Activated effector memory CD4-positive, alpha-beta T cell treated with anti-CD3 and anti-CD28 coated beads, Interleukin-2, amount 50 U/mL, for 16 hours (primary cell): ENCODE measurements around the gene SRGAP3.
A peak's percentile ranks its signal among the peaks of the same experiment; 100 is the strongest.

ENCODE experiments used
- DNase-seq: peaks from one replicate; pipeline ENCODE4 v3.0.0-alpha.2; 2020

The SRGAP3 gene

DNA sequence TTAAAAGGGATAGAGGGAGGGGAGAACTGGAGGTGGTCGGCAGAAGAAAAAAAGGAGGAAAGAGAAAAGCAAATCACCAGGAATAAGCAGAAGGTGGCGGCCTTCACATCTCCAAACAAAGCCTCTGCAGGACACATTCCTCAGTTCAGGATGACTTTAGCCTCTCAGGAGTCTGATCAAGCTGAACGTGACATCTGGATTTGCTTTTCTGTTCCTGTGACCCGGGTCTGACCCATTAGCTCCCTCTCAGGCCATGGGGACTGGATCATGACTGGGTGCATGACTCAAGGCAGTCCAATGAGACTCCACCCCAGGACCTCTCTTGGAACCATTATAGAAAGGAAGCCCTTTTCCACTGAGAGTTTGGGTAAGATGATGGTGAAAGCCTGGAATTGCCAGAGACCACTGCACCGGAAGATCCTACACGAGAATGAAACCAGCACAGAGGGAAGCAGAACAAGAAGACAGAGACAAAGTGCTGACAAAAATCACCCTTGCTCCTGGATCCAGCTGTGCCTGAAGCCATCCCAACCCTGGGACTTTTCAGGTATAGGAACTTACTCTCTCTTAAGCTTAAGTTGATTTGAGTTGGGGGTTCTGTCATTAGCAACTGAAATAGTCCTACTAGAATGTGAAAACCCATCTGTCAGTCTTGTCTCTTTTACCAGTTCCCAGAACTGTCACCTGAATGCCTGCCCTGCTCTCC lies 240.7 kb downstream of the SRGAP3 start:
- DNase-seq = no peak

DNA sequence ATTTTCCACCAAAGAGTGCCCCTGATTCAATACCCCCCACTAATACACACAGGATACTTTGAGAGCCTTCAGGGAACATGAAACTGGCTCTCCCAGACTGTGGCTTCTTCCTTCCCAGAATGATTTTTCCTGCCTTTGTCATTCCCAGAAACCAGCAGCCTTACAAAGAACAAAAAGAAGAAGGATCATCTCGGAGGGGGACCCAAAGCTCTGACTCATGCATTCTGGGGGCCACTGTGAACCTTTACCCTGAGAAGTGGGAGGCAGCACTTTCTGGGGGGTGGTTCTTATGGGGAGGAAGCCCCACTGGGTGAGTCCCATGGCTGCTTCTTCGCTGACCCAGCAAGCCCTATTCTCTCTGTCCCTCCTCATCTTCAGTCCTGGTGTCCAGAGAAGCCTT lies 241.5 kb downstream of the SRGAP3 start:
- no peak for DNase-seq

DNA sequence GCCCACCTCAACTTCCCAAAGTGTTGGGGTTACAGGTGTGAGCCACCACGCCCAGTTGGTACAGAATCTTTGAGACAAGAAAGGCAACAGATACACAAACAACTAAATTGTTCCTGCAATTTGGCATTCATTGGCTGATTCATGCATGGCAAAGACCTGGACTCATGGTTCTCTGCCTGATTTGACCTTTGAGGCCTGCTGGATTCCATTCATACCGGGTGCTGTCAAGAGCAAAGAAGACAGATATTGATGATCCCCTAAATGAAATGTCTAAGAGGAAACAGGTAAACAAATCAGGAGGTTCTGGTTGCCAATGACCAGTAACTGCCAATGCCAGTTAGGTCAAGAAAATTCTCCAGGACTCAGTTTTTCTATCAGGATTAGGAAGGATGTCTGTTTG lies 242.2 kb downstream of the SRGAP3 start:
- DNase-seq = no peak

GRCh38 chr3:9000041-9000440 lies 249.4 kb downstream of the SRGAP3 start:
- DNase-seq = no peak

DNA sequence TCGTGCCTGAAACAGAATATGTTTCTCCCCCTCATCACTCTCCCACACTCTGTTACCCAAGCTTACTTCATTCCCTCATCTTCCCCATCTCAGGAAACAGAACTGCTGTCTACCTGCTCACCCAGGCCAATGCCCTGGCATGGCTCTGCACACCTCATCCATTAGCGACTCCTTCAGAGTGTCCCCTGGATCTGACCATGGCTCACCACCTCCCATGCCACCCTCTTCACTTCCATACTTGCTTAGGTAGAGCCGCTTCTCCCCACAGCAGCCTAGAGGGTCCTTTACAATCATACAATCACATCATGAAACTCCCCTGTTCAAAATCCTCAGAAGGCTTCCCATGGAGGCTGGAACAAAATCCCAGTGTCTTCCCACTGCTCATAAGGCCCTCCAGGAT lies 252.3 kb downstream of the SRGAP3 start:
- DNase-seq = no peak

DNA sequence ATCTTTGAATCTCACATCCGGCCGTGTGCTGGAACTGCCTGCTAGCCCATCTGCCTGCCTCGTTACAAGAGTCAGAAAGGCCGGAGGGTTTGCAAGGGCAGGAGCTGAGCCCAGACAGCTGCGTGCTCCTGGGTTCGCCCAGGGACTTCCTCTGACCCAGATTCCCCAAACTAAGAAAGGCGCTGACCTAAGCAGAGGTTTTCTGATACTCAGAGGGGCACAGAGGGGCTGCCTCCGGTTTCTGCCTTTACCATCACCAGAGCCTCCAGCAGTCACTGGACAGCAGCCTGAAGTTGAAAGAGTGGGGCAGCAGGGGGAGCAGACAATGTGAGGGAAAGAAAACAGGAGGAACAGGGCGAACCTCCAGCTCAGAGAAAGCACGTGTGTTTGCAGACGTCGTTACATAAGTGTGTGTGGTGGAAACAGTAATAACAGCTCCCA lies 252.7 kb downstream of the SRGAP3 start:
- DNase-seq = no peak

- no peak for DNase-seq
Measured at GRCh38 chr3:8996216-8996615, 253.2 kb downstream of the SRGAP3 start.

DNA sequence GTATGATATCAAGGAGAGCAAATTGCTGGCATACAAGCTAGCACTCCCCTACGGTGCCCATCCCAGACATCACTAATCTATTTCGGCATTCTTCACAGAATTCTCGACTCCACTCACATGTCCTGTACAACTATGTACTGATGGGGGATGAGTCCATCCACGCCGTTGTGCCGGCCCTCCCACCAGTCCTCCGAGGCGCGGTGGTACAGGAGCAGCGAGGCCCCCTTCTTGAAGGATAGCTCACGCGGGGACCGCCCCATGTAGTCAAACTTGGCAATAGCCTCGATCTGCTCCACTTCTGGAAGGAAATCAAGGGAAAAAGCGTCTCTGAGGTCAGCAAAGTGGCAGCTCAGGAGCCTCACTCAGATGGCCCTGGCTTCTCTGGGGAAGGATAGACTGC lies 255.2 kb downstream of the SRGAP3 start:
- no peak for DNase-seq

DNA sequence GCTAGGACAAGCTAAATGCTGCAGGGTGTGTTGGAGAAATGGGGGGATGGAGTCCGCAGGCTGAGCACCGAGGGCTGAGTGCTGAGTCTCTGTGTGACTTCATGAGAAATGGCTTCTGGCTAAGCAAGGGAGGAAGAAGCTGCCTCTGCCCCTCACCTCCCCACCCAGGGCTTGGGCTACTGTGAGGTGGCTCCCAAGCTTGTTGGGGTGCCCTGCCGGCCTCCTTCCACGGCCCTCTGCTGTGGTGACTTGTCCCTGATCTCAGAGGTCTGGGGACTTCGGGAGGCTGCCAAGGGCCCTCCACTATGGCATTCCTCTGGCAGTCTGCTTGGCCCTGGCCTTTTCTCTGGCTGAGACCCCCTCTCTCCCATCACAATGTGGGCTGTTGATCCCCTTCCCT lies 256.1 kb downstream of the SRGAP3 start:
- DNase-seq = no peak

- DNase-seq = no peak
Measured at GRCh38 chr3:8992854-8993253, 256.6 kb downstream of the SRGAP3 start.

GRCh38 chr3:8992199-8992598 lies 257.2 kb downstream of the SRGAP3 start:
- DNase-seq = no peak

- DNase-seq = no peak
Measured at GRCh38 chr3:8990266-8991215, 258.9 kb downstream of the SRGAP3 start.

DNA sequence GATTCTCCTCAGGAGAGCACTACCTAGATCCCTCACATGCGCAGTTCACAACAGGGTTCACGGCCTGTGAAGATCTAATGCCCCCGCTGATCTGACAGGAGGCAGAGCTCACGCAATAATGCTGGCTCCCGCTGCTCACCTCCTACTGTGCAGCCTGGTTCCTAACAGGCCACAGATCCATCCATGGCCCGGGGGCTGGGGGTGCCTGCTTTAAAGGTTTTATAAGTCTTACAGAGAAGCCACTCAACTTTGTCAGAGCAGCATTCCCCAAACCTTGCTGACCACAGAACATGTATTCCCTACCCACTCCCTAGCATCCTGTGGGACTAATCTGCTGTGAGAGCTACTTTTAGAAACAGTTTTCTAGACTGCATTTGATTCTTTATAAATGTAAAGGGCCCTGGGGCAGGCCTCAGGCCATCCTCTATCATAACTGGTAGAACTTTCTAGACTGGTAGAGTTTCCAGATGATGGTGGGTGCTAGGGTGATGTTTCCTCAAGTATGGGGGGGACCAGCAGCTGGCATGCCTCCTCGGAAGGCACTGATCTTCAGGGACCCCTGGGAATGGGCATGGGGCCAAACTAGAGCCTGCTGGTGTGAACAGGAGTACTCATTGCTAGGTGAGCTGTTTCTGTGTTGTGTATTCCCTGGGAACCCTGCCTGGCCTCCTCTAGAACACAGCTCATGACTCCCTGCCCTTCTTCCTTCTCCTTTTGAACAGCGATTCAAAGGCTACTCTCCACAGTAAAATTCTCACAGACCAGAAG lies 260.5 kb downstream of the SRGAP3 start:
- DNase-seq = no peak

GRCh38 chr3:8988384-8988655 lies 261.1 kb downstream of the SRGAP3 start:
- DNase-seq = no peak

DNA sequence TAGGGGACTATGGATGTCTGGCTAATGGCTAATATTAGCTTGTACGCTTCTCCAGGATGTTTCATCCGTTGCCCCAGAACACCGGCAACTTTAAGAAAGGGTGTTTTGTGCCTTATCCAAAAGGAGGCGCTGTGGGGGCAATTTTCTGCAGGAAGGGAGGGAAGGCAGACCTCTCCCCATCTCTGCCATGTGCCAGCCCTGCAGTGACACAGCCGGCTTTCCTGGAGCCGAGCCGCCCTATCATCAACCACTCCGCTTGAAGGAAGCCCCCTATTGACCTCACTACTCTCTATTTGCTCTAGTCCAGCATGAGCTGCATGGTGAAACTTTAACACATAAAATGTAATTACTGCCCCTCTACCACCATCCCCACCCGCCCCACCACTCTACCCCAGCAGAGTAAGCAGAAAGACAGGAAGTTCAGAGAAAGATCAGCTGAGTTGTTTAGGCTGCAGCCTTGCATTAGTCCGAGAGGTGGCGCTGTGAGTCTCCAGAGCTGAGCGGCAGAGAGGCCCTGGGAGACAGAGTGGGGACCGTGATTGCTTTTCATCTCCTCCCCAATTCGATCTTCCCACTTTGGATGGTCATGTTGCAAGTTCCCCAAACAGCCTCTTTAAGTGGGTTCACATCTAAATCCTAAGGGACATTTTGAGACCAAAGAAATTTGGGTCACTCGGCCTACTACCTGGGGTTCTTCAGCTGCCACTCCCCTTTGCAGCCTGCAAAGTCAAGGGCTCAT lies 261.6 kb downstream of the SRGAP3 start:
- peak; percentile 84 for DNase-seq

GRCh38 chr3:8987226-8987625 lies 262.2 kb downstream of the SRGAP3 start:
- no peak for DNase-seq

GRCh38 chr3:8986741-8987140 lies 262.7 kb downstream of the SRGAP3 start:
- no peak for DNase-seq

GRCh38 chr3:8985876-8986275 lies 263.6 kb downstream of the SRGAP3 start:
- no peak for DNase-seq

GRCh38 chr3:8985411-8985831 lies 264.0 kb downstream of the SRGAP3 start:
- DNase-seq = no peak

DNA sequence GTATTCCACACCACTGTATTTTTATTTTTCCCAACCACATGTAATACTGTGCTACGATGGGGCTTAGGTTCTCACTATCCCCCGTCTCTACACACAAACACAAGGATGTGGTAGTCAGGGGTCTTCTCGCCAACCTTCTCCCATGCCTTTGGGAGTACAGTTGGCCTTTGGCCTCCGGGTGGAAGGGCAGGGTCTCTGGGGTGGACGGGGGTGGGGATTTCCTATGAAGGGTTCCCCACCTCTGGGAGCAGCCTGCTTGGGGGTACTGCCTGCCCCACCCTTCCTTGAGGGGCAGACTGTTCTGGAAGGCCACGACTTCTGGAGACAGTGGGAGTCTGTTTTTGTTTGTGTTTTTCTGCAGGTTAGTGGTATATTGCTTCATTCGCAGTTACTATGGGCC lies 264.9 kb downstream of the SRGAP3 start:
- DNase-seq = no peak

GRCh38 chr3:8984081-8984480 lies 265.4 kb downstream of the SRGAP3 start:
- no peak for DNase-seq

DNA sequence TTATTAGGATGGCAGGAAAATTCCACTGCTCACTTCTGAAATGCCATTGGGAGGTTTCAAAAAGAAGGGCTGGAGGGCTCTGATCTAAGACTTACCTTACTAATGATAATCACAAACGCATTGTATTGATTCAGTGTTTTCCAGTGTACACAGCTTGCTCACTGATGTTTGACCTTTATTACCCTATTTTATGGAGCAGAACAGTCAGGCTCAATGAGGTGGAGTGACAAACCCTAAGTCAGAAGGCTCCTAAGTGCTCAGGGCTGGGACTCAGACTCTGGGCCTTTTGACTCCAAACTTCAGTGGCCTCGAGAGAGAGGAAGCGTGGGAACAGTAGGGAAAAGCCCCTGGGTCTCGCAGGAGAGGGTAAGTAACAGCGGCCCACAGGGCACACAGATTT lies 265.9 kb downstream of the SRGAP3 start:
- DNase-seq = no peak

- DNase-seq = no peak
Measured at GRCh38 chr3:8983026-8983425, 266.4 kb downstream of the SRGAP3 start.
